NCI-H1436 treated with DMSO at 0.1 percent for 48 hours (cell line): ENCODE results near the gene REG3G.

ENCODE experiments used
- DNase-seq: peaks from one replicate; lab custom pipeline; 2025; lab: John Stamatoyannopoulos, UW

The REG3G gene

GRCh38 chr2:79025421-79025820, at the start of gene REG3G:
TSS of gene REG3G (plus strand) at chr2:79025702. CDS start at chr2:79026094, 392 bp downstream.
- no peak for DNase-seq

- DNase-seq = no peak
Observed at GRCh38 chr2:78977661-78978145, 47.8 kb upstream of the REG3G start.

GRCh38 chr2:78978340-78978739, 47.2 kb upstream of the REG3G start:
- no peak for DNase-seq

- no peak for DNase-seq
Observed at GRCh38 chr2:78979380-78980151, 45.9 kb upstream of the REG3G start.

GRCh38 chr2:78980152-78980465, 45.4 kb upstream of the REG3G start:
- DNase-seq = no peak

GRCh38 chr2:78980871-78981270, 44.6 kb upstream of the REG3G start:
- no peak for DNase-seq

GRCh38 chr2:78982638-78983330, 42.7 kb upstream of the REG3G start:
- no peak for DNase-seq

- no peak for DNase-seq
Observed at GRCh38 chr2:78984386-78984785, 41.1 kb upstream of the REG3G start.

GRCh38 chr2:78985558-78985957, 39.9 kb upstream of the REG3G start:
- no peak for DNase-seq

GRCh38 chr2:78989051-78989450, 36.5 kb upstream of the REG3G start:
- no peak for DNase-seq

- DNase-seq = no peak
Observed at GRCh38 chr2:78992451-78992806, 33.1 kb upstream of the REG3G start.

GRCh38 chr2:78992807-78993517, 32.5 kb upstream of the REG3G start:
- DNase-seq = no peak

- DNase-seq = no peak
Observed at GRCh38 chr2:78993518-78994148, 31.9 kb upstream of the REG3G start.

GRCh38 chr2:78994789-78995188, 30.7 kb upstream of the REG3G start:
- no peak for DNase-seq

- no peak for DNase-seq
Observed at GRCh38 chr2:78999406-78999805, 26.1 kb upstream of the REG3G start.

GRCh38 chr2:79000008-79000576, 25.4 kb upstream of the REG3G start:
- no peak for DNase-seq

GRCh38 chr2:79001285-79001684, 24.2 kb upstream of the REG3G start:
- no peak for DNase-seq

- no peak for DNase-seq
Observed at GRCh38 chr2:79004680-79005079, 20.8 kb upstream of the REG3G start.

GRCh38 chr2:79005216-79005615, 20.3 kb upstream of the REG3G start:
- DNase-seq = no peak

- DNase-seq = no peak
Observed at GRCh38 chr2:79009388-79009787, 16.1 kb upstream of the REG3G start.

GRCh38 chr2:79011496-79011895, 14.0 kb upstream of the REG3G start:
- no peak for DNase-seq

- no peak for DNase-seq
Observed at GRCh38 chr2:79013629-79014028, 11.9 kb upstream of the REG3G start.
